HCT116 (cell line): ENCODE measurements around the gene RCC2. TPM values are rescaled to one million over a fixed set of nuclear protein-coding genes. Genes with fewer than 3 reads are reported as not detected.

ENCODE experiments used
- ATAC-seq: fragments of 200-7000 bp; cut with Tn5 transposase; 2 replicates; pipeline ENCODE4 v1.9.1; 2020; ENCODE audit warnings: mild to moderate bottlenecking, moderate library complexity
- BruUV-seq: library from RNA; stranded (reverse); fragments of 400-500 nt; replicated peaks from 2 replicates; lab custom pipeline; 2021; lab: Mats Ljungman, UMichigan
- CTCF ChIA-PET: fragments of 300-600 bp; sonication (Branson Sonifier 250); formaldehyde crosslinking; loops from one replicate; lab custom pipeline; 2021; ENCODE audit warnings: antibody characterized with exemption; lab: Charles Lee
- POLR2A ChIA-PET: fragments of 300-600, 350-600 bp; sonication (Branson Sonifier 250); formaldehyde crosslinking; loops from one replicate; lab custom pipeline; 2021; ENCODE audit warnings: antibody characterized with exemption; lab: Charles Lee
- RAD21 ChIA-PET, 2 experiments: fragments of 300-600 bp; sonication (Branson Sonifier 250); formaldehyde crosslinking; loops; one replicate each; lab custom pipeline; 2023; ENCODE audit warnings: low total read pairs in 2 of 2; ENCODE audit not compliant: uncharacterized antibody in 2 of 2, unreplicated experiment in 2 of 2, low non-redundant PET in 1 of 2; lab: Charles Lee
- DNase-seq: peaks from one replicate; pipeline ENCODE4 v3.0.0-alpha.2; 2010; ENCODE audit warnings: low read depth, low spot score
- H2AFZ ChIP-seq: fragments of 200-600 bp; shearing (Covaris generic), sonication (generic); 2 replicates; pipeline ENCODE4 v1.6.1; 2017; ENCODE audit warnings: low read depth, mixed run types, mixed read lengths, antibody characterized with exemption, low read length; ENCODE audit not compliant: poor library complexity, severe bottlenecking
- H3K27ac ChIP-seq: 2 replicates; pipeline ENCODE4 v1.5.1; 2012; ENCODE audit warnings: low read depth, low read length
- H3K27me3 ChIP-seq: fragments of 200-600 bp; sonication (generic); 2 replicates; pipeline ENCODE4 v1.6.1; 2016; ENCODE audit warnings: mixed run types, low read length, mixed read lengths; ENCODE audit not compliant: insufficient read depth
- H3K36me3 ChIP-seq, 2 experiments: fragments of 200-500 bp in 1 of 2; fragments of 200-600 bp in 1 of 2; sonication (Bioruptor generic) in 1 of 2; sonication (generic) in 1 of 2; 2 replicates each; pipeline versions ENCODE4 v1.5.1 to v1.6.1; 2014 to 2016; ENCODE audit warnings: low read length in 2 of 2, inconsistent platforms in 1 of 2, mixed read lengths in 1 of 2, mixed run types in 1 of 2; ENCODE audit not compliant: insufficient read depth in 2 of 2, control insufficient read depth in 1 of 2
- H3K4me1 ChIP-seq, 2 experiments: fragments of 200-600 bp in 1 of 2; sonication (generic) in 1 of 2; 2 replicates each; pipeline versions ENCODE4 v1.5.1 to v1.6.1; 2012 to 2017; ENCODE audit warnings: low read length in 2 of 2, inconsistent platforms in 1 of 2, mild to moderate bottlenecking in 1 of 2, mixed read lengths in 1 of 2, mixed run types in 1 of 2, moderate library complexity in 1 of 2; ENCODE audit not compliant: insufficient read depth in 2 of 2, control insufficient read depth in 1 of 2
- H3K4me2 ChIP-seq: fragments of 200-600 bp; sonication (generic); 2 replicates; pipeline ENCODE4 v1.6.1; 2017; ENCODE audit warnings: mixed run types, low read length, mixed read lengths
- H3K4me3 ChIP-seq, 2 experiments: fragments of 200-600 bp in 1 of 2; sonication (generic) in 1 of 2; replicated peaks in 1 of 2; 2 replicates each; pipeline ENCODE4 v1.5.1; 2011 to 2016; ENCODE audit warnings: low read length in 2 of 2, control low read depth in 1 of 2, low read depth in 1 of 2, mild to moderate bottlenecking in 1 of 2, mixed read lengths in 1 of 2, mixed run types in 1 of 2
- H3K79me2 ChIP-seq: fragments of 200-600 bp; sonication (generic); 2 replicates; pipeline ENCODE4 v1.6.1; 2017; ENCODE audit warnings: mild to moderate bottlenecking, mixed run types, low read length, moderate library complexity, mixed read lengths; ENCODE audit not compliant: insufficient read depth
- H3K9ac ChIP-seq: fragments of 200-600 bp; sonication (generic); 2 replicates; pipeline ENCODE4 v1.6.1; 2016; ENCODE audit warnings: low read length, mixed read lengths
- H3K9me2 ChIP-seq: fragments of 200-600 bp; sonication (generic), shearing (Covaris generic); 2 replicates; pipeline ENCODE4 v1.6.1; 2017; ENCODE audit warnings: mixed run types, mild to moderate bottlenecking, moderate library complexity; ENCODE audit not compliant: insufficient read depth
- H3K9me3 ChIP-seq, 2 experiments: fragments of 200-500 bp in 1 of 2; fragments of 200-600 bp in 1 of 2; sonication (Bioruptor generic) in 1 of 2; sonication (generic) in 1 of 2; 2 replicates each; pipeline ENCODE4 v1.6.1; 2014 to 2017; ENCODE audit warnings: low read length in 2 of 2, mixed read lengths in 2 of 2, inconsistent platforms in 1 of 2, low read depth in 1 of 2, mild to moderate bottlenecking in 1 of 2, mixed run types in 1 of 2, moderate library complexity in 1 of 2; ENCODE audit not compliant: control insufficient read depth in 1 of 2, insufficient read depth in 1 of 2
- H4K20me1 ChIP-seq: fragments of 200-600 bp; sonication (generic), shearing (Covaris generic); 2 replicates; pipeline ENCODE4 v1.6.1; 2017; ENCODE audit warnings: mixed run types, mild to moderate bottlenecking, moderate library complexity; ENCODE audit not compliant: insufficient read depth
- CTCF ChIP-seq, 3 experiments: fragments of 200-600 bp in 1 of 3; sonication (generic) in 1 of 3; IDR thresholded peaks in 2 of 3; conservative IDR thresholded peaks in 1 of 3; 2 replicates each; pipeline ENCODE4 v1.5.1; 2012 to 2017; ENCODE audit warnings: low read depth in 2 of 3, low read length in 2 of 3, antibody characterized with exemption in 1 of 3, borderline replicate concordance in 1 of 3, control low read depth in 1 of 3, mild to moderate bottlenecking in 1 of 3, mixed read lengths in 1 of 3, mixed run types in 1 of 3, moderate library complexity in 1 of 3; ENCODE audit not compliant: insufficient read depth in 1 of 3
- ELF1 ChIP-seq: IDR thresholded peaks from 2 replicates; pipeline ENCODE4 v1.6.1; 2012; ENCODE audit warnings: low read depth, borderline replicate concordance
- EZH2phosphoT487 ChIP-seq: fragments of 200-600 bp; IDR thresholded peaks from 2 replicates; pipeline ENCODE4 v1.6.1; 2018; ENCODE audit warnings: antibody characterized with exemption, borderline replicate concordance
- FOSL1 ChIP-seq: IDR thresholded peaks from 2 replicates; pipeline ENCODE4 v1.6.1; 2012; ENCODE audit warnings: low read depth
- MAX ChIP-seq: IDR thresholded peaks from 2 replicates; pipeline ENCODE4 v1.6.1; 2012
- SIN3A ChIP-seq: IDR thresholded peaks from 2 replicates; pipeline ENCODE4 v1.6.1; 2012; ENCODE audit warnings: low read depth
- SP1 ChIP-seq: IDR thresholded peaks from 2 replicates; pipeline ENCODE4 v1.6.1; 2012; ENCODE audit warnings: low read depth
- YY1 ChIP-seq: IDR thresholded peaks from 2 replicates; pipeline ENCODE4 v1.6.1; 2011; ENCODE audit warnings: low read length, low read depth, moderate library complexity, mild to moderate bottlenecking; ENCODE audit not compliant: insufficient replicate concordance; ENCODE audit errors: extremely low read depth
- ZBTB33 ChIP-seq: IDR thresholded peaks from 2 replicates; pipeline ENCODE4 v1.6.1; 2011; ENCODE audit warnings: mild to moderate bottlenecking, low read length, moderate library complexity; ENCODE audit not compliant: insufficient replicate concordance; ENCODE audit errors: extremely low read depth
- ZFX ChIP-seq: fragments of 450-650 bp; IDR thresholded peaks from 2 replicates; pipeline ENCODE4 v1.6.1; 2017
- ZNF274 ChIP-seq: fragments of 200-500 bp; sonication (Bioruptor generic); IDR thresholded peaks from 2 replicates; pipeline ENCODE4 v1.6.1; 2014; ENCODE audit warnings: mild to moderate bottlenecking, low read depth, low read length, inconsistent platforms
- intact Hi-C: fragments of 100-400 bp; cut with micrococcal nuclease; formaldehyde crosslinking; loops from 2 replicates; pipeline ENCODE4 v1.10.0; 2022
- total RNA-seq: library from RNA; stranded (reverse); gene quantifications from one replicate; pipeline ENCODE4 v1.2.1, GENCODE V29; 2021; ENCODE audit not compliant: unreplicated experiment

The RCC2 gene
- total RNA-seq, 1 experiment from 2014 or later, result 178 TPM

GRCh38 chr1:17403081-17403480 lies 36.4 kb downstream of the RCC2 start (continued):
- TF ChIP-seq ZNF274 (no peak), ELF1 (no peak)

- TF ChIP-seq SIN3A (no peak), MAX (no peak), ELF1 (no peak), EZH2phosphoT487 (no peak), ZBTB33 (no peak), FOSL1 (no peak), ZFX (no peak), YY1 (no peak), SP1 (no peak), CTCF (IDR thresholded peaks at IDR 0.05 in 2 of 3, conservative IDR thresholded peaks at IDR 0.05 in 1 of 3; ENCODE audit: borderline replicate concordance in 1 of 3, insufficient read depth in 1 of 3, low read depth in 2 of 3, low read length in 2 of 3) (no peak)
- Histone ChIP-seq H3K9ac (no peak overlapping the region), H3K36me3 (no peaks in the 10 kb centered on the region), H3K79me2 (no peaks in the 10 kb centered on the region), H3K4me3 (no peak overlapping the region), H4K20me1 (no peaks in the 10 kb centered on the region), H3K27ac (no peak overlapping the region), H3K9me3 (no peaks in the 10 kb centered on the region), H2AFZ (no peak overlapping the region), H3K9me2 (no peaks in the 10 kb centered on the region), H3K4me1 (no peaks in the 10 kb centered on the region), H3K4me2 (no peak overlapping the region), H3K27me3 (no peaks in the 10 kb centered on the region)
- no peak for ATAC-seq
- no TSS peak for BruUV-seq
- CTCF ChIA-PET, result no interaction called here
- intact Hi-C loops, result no loop called here
- DNase-seq, result no peak
- RAD21 ChIA-PET, result no interaction called here
- POLR2A ChIA-PET, result no interaction called here
Observed at GRCh38 chr1:17401841-17402240, 37.6 kb downstream of the RCC2 start.
